SU-DHL-6 (cell line): Measurements from ENCODE around the gene ZNF414.

Source experiments
- EZH2phosphoT487 ChIP-seq: fragments of 200-600 bp; sonication (generic), shearing (Covaris generic); conservative IDR thresholded peaks from 2 replicates; pipeline ENCODE4 v1.6.1; 2018; ENCODE audit warnings: mild to moderate bottlenecking, antibody characterized with exemption, low read length, moderate library complexity, mixed read lengths
- TF ChIP-seq, protein P1 (sequence below): fragments of 200-600 bp; sonication (generic); IDR thresholded peaks from one replicate; pipeline ENCODE4 v1.5.1; 2017; ENCODE audit warnings: antibody characterized with exemption, mild to moderate bottlenecking, low read length, moderate library complexity; ENCODE audit not compliant: insufficient read depth, poor library complexity, severe bottlenecking

DNA sequence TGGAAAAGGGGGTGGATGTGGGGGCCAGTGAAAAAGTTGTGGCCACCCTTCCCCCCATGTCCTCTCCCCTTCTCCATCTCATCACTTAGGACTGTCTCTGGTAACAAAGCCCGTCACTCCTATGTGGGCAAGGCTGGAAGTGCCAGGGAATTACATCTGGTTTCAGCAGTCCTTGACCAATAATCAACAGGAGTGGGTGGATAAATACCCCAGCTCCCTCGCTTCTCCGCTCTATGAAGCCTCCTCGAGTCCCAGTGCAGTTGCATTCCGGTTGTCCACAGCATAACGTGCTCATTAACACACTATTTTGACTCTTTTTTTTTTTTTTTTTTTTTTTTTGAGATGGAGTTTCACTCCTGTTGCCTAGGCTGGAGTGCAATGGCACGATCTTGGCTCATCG is 31.8 kb upstream of the ZNF414 start:
- TF ChIP-seq EZH2phosphoT487 = no peak
- TF ChIP-seq, protein P1, sequence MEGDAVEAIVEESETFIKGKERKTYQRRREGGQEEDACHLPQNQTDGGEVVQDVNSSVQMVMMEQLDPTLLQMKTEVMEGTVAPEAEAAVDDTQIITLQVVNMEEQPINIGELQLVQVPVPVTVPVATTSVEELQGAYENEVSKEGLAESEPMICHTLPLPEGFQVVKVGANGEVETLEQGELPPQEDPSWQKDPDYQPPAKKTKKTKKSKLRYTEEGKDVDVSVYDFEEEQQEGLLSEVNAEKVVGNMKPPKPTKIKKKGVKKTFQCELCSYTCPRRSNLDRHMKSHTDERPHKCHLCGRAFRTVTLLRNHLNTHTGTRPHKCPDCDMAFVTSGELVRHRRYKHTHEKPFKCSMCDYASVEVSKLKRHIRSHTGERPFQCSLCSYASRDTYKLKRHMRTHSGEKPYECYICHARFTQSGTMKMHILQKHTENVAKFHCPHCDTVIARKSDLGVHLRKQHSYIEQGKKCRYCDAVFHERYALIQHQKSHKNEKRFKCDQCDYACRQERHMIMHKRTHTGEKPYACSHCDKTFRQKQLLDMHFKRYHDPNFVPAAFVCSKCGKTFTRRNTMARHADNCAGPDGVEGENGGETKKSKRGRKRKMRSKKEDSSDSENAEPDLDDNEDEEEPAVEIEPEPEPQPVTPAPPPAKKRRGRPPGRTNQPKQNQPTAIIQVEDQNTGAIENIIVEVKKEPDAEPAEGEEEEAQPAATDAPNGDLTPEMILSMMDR = no peak
